IPS-NIHi7 (cell line): ENCODE measurements around the gene COX8A.
"Not testable (repeated sequence)": the region's sequence is repeated elsewhere in the genome, so short reads cannot be mapped to it uniquely, and the experiment has no call there.

ENCODE experiments used
- DNase-seq: peaks from one replicate; pipeline ENCODE4 v3.0.0; 2012; ENCODE audit warnings: mixed read lengths; ENCODE audit errors: extremely low spot score

Gene COX8A, protein sequence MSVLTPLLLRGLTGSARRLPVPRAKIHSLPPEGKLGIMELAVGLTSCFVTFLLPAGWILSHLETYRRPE

DNA sequence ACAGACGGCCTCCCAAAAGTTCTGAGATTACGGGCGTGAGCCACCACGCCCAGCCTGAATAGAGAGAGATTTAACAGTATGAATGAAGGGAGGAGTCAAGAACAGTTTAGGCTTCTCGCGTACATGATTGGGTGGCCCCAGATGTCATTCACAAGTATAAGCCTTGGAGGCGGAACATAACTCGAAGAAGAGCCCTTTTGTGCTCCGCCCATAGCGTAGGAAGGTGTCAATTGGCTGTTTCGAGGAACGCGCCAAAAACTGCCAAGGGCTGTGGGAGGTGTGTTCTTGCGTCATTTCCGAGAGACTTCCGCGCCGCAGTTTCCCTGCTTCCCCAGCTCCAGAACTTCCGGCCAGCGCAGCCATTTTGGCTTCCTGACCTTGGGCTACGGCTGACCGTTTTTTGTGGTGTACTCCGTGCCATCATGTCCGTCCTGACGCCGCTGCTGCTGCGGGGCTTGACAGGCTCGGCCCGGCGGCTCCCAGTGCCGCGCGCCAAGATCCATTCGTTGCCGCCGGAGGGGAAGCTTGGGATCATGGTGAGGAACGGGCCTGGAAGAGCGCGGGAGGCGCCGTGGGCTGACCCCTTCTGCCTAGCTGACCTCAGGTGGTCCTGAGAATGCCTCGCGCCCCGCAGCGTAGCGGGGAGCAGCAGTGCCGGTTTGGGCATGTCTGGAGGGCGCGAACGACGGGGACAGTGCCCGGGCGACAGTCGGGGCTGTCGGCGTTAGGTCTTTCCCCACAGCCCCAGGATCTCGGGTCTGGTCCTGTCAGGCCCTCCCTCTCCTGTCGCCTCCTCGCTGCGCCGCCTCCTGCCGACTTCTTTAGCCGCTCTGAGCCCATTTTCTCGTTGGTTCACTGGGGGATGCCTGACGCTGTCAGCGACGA is at the start of gene COX8A:
Gene COX8A, plus strand, starts transcription at position 362 of the 885 bp plus-strand sequence. Its CDS starts 61 bp downstream, at position 423.
- DNase-seq = peak; percentile 97

DNA sequence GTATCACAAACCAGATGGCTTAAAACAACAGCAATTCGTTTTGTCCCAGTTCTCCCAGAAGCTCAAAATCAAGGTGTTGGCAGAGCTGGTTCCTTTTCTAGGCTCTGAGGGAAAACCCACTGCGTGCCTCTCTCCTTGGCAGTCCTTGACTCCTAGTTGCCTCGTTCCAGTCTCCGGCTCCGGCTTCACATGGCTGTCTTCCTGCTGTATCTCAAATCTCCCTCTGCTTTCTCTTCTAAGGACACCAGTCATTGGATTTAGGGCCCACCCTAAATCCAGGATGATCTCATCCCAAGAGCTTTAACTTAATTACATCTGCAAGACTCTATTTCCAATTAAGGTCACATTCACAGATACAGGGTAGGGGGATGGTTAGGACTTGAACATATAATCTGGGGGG is 44.8 kb upstream of the COX8A start:
- no peak for DNase-seq

DNA sequence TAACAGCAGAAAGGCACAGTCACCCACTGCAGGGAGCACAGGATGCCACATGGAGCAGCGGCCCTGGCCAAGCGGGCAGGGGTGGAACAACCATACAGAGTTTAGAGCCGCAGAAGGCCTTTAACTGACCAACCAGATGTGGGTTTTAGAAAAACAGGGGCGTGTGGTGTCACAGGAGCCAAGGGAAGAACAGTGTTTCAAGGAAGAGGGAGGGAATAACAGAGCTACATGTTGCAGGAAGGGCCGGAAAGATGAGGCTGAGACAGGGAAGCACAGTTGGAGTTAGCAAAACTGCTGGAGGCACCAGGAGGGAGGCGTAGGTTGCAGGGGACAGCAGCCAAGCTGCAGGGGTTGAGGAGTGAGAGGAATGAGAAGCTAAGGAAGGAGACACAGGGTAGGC is 43.4 kb upstream of the COX8A start:
- DNase-seq = no peak

DNA sequence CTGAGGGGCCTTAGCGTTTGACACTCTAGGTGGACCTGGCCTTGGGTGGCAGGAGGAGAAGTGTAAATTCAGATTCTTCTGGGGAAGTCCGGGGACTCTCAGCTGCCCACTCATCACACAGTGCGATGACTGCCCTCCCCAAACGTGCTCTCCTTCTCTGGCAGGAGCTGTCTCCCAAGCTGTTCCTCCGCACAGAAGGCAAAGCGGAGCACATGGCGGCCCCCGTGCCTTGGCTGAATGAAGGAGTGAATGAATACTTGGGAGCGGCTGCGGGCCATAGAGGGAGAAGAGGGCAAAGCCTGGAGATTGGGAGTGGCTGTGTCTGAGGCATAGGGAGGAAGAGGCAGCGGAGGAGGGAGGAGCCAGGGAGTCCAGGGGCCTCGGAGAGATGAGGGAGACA is 42.5 kb upstream of the COX8A start:
- no peak for DNase-seq

DNA sequence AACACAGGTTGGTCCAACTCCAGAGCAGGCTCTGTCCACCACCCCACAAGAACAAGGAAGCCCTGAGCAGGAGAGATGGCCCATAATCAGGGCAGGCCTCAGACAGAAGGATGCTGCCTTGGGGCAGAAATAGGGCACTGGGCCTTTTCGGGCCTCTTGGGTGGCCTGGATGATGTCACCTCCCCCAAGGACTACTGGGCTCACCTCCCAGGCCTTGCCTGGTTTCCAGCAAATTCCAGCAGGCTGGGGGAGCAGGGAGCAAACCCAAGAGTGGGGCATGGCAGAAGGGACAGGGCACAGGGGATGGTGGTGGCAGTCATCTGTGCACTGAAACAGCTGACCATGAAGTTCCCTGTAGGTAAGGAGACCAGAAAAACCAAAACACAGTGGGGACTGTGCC is 41.0 kb upstream of the COX8A start:
- DNase-seq = no peak

DNA sequence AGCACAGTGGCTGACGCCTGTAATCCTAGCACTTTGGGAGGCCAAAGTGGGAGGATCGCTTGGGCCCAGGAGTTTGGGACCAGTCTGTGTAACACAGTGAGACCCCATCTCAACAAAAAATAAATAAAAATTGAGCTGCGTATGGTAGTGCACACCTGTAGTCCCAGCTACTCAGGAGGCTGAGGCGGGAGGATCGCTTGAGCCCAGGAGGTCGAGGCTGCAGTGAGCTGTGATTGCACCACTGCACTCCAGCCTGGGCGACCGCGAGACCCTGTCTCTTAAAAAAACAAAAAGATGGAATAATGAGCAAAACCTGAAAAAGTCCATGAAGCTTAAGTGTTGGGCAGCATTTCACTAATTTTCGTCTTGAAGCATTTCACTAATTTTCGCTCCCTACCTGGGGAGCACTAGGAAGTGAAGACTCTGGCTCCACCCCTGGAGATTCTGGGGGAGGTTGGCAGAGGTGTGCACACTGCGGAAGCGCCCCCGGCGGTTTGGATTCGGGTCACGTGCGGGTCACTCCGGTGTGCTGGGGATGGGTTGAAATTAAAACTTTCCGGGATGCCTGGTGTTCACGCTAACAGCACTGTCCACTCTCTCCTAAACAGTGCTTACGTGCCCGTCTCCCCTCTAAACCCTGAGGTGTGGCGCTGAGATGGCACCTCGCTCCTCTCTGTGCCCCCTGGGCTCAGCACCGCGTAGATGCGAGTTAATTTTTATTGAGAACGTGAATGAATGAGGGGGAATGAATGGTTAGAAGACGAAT is 36.5 kb upstream of the COX8A start:
- peak; percentile 36 for DNase-seq

DNA sequence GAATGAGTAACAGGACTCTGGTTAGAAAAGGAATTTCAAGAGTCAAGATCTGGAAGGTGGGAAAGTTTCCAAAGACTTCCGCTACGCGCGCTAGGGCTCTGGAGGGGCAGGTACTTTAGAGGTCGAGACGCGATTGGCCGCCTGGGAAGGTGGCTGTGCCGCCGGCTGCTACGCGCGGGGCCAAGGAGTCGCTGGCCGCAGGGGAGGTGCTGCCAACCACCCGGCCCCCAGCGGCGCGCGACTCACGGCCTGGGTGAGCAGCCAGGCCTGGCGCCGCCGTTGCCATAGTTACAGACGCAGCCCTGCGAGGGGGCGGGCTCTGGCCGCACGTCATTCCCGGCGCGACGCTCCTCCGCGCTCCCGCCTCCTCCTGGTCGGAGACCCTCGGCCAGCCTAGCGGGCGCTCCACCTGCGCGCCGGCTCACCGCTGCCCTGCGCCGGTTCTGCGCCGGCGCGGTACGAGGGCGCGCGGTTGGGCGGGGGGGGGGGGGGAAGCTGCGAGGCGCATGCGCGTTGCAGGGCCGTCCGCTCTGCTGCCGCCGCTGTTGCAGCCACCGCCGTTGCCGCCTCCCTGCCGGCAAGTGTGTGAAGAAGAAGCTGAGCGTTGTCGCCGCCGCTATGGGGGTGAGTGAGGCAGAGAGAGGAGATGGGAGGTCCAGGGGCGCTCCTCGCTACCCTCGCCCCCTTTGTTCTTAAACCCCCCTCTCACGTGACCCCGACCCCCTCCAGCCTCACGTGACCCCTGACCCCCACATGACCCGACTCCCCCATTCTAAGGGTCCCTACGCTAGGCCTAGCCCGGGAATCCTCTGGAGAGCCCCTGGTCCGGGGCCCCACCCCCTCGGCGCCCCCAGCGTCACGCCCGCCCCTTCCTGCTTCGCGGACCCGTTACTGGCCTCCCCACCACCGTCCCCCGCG is 35.7 kb upstream of the COX8A start, which contains the start of gene NAA40:
Gene NAA40, plus strand, starts transcription at position 524 of the 918 bp plus-strand sequence. Its CDS starts 95 bp downstream, at position 619.
- DNase-seq = peak; percentile 97

DNA sequence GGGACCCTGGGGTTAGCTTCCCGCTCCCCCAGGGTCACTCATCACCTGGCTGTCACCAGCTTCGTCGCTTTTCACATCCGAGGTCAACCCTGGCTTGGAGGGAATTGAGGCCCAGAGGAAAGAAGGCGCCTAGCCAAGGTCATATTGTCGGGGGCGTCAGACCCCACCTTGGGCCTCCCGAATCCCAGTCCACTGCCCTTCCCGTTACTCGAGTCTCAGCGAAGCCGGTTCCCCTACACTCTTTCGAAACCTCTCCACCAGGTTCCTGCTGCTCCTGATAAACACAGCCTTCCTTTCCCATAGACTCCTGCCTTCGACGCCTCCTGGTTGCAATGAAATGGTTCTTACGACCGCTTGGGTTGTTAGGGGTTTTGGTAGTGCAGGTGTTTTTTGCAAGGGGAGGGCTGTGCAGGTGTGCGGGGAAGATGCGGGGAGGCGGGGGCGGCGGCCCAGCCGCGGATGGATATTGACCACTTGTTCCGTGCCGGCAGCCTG is 35.0 kb upstream of the COX8A start:
- DNase-seq = no peak

DNA sequence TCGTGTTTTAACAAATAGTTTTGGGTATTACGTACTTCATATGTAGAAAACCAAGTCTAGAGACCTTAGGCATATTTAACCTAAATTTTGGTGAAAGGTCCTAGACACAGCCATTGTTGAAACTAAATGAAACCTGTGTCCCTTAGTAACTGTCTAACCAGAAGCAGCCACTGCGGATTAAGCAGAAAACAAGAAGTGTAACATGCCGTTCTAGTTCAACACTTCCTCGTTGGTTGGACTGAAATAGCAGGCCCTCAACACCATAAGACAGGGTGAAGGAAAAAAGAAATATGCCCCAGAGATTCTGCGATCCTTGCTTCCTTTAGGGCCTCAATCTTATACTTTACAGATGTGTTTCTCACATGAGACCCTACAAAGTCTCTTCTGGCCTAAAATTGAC is 33.6 kb upstream of the COX8A start:
- no peak for DNase-seq

DNA sequence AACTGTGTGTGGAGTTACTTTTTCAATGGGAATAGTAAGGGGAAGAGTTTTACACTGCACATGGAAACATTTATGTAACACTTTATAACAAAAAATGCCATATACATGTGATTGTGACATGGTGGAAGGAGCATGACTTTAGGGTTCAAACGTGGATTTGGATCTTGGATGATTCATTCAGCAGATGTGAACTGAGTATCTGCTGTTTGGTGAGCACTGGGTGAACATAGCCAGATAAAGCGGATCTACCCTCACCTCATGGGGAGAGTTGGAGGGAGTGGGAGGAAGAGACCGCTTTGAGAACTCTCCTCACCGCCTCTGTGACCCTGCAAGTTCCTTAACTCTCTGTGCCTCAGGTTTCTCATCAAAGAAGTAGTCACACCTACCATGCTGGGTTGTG is 32.5 kb upstream of the COX8A start:
- DNase-seq = no peak

DNA sequence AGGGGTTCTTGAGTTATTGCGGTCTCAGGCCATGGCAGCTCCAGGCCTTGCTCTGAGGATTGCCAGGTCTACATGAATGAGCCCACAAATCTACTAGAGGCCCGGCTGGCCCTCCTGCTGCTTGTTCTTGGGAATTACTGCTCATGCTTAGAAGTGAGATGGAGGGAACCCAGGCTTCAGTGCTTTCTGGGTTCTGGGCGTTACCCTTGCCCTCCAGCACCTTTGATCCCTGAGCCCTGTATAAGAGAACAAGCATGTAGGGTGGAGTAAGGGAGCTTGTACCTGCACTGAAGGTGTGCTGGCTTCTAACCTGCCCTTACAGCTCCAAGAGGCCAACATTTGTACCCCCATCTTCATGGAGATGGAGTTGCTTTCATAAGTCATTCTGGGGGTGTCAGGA is 31.6 kb upstream of the COX8A start:
- DNase-seq = no peak

DNA sequence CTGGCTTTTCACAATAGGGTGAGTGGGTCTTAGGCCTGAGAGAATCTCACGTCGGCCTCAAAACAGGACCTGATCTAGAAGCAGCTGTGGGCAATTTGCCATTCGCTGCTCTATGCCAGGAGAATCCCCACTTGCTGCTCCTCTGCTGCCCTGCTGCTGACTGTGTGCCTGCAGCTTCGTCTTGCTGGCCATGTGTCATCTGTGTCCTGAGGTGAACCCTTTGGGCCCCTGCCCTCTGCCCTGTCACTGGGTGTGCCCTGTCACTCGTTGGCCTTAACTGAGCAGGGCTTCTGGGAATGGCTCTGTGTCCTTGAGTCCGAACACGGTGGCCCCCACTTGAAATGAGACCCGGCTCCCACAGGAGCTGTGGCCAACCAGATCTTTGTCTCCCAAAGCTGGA is 29.4 kb upstream of the COX8A start:
- DNase-seq = no peak

DNA sequence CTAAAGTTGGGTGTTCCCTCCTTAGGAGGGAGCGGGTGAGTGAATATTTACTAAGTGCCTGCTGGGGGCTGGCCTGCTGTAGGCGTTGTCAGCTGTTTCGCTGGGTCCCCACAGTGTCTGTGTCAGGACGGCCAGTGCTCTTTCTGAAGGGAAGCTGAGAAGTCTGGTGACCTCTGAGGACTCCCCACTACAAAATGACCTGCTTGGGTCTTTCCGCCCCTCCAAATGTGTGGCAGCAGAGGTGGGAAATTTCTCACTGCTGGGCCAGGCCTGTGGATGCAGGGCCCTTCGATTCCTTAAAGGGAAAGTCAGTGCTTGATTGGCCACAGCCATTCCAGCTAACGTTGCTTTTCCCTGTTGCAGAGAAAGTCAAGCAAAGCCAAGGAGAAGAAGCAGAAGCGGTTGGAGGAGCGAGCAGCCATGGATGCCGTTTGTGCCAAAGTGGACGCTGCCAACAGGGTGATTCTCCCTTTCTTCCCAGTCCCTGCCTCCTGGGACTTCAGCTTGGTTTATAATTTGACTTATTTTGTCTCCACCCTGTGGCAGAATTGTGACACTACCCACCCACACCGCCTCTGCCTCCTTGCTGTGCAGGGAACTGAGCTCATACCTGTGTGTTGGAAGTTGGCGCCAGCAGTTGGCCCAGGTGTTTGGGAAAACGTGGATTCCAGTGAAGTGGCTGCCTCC is 28.8 kb upstream of the COX8A start:
- peak; percentile 80 for DNase-seq

DNA sequence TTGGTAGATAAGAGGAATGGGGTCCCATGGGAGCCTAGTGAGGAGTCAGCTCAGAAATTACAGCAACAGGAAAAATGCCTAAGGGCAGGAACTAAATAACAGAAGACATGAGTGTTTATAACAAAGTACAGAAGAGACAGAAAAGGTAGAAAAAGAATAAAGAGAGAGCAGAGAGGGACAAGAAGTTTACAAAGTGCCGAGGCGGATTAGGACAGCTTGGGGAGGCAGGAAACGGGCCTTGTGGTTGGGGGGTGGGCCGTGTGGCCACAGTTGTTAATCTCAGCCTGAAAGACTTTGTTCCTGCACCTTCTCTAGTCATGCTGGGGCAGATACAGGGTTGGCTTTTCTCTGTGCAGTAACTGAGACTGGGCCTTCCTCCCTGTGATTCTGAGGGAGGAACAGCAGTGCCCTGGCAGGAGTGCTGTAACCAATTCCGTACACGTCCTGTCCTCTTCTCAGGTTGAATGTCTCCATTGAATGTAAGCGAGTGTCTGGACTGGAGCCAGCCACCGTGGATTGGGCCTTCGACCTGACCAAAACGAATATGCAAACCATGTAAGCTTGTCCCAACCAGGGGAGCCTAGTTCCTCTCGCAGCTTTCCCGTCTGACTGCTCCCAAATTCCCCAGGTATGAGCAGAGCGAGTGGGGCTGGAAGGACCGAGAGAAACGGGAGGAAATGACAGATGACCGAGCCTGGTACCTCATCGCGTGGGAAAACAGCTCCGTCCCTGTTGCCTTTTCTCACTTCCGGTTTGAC is 22.5 kb upstream of the COX8A start:
- DNase-seq = no peak

DNA sequence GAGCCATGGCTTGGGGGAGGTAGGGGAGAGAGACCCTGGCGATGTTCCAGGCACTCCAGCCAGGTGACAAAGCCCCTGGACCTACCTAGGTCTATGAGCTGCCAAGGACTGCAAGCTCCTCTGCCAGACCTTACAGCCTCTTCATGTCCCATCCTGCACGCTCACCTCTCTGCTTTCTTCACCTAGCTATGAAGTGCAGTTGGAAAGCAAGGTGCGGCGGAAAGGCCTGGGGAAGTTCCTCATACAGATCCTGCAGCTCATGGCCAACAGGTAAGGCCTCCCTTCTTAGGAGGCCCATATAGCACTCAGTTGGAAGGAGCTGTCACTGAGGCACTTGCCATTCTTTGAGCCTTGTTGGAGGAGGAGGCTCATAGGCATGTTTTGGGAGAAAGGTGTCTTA is 21.9 kb upstream of the COX8A start:
- DNase-seq = no peak

DNA sequence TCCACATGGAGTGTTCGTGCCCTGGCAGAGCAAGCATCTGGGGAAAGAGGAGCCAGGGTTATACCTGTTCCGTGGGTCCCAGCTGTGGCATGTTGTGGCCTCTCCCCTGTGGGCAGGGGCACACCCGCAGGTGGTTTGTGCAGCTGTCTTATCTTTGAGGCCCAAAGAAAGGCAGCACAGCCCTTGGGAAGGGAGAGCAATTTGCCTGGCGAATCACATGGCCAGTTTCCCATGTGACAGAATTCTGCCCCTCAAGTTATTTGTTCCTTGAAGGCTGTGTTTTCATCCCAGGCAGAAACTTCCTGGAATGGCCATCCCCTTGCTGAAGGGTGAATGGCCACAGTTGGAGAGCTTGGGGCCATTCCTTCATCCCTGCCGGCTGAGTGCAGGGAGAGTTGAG is 16.4 kb upstream of the COX8A start:
- DNase-seq = no peak

DNA sequence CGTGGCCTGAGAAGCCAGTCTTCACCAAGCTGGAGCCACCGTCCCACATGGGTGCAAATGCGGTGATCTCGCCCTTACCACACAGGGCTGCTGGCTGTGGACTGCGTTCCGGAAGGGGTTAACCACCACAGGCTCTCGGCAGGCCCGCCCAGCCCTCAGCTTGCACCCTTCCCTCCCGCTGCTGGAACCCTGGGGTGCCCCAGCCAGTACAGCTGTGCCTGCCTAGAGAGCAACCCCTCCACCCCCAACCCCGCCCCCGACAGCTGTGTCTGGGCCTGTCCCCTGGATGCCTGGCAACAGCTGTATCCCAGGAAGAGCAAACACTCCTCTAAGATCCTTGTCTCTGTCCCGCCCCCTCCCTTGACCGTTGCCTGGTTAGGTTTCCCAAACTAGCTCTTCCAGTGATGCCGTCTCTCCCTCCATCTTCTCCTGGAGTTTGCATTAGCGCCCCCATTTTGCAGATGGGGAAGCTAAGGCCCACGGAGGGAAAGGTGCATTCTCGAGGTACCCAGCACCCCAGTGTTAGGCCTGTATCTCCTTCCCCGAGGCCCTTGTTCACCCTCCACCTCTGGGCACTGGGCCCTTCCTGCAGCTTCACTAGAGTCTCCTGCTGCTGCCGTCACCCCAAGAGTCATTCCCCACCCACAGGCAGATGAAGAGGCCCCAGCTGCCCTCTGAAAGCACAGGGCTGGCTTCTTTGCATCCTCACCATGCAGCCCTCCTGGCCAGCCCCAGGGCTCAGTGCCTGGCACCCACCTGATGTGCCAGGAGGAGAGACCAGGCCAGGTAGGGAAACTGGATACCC is 12.6 kb upstream of the COX8A start:
- DNase-seq = peak; percentile 64

DNA sequence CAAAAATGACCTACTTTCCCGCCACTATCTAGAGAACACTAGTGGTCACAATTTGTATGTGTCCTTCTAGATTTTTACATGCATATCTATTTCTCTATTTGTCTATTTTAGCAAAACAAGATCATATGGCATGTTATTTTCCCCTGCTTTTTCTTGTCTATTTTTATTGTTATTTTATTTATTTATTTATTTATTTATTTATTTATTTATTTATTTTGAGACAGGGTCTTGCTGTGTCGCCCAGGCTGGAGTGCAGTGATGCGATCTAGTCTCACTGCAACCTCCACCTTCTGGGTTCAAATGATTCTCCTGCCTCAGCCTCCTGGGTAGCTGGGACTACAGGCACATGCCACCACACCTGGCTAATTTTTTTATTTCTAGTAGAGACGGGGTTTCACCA is 10.5 kb upstream of the COX8A start:
- not testable (repeated sequence) for DNase-seq

DNA sequence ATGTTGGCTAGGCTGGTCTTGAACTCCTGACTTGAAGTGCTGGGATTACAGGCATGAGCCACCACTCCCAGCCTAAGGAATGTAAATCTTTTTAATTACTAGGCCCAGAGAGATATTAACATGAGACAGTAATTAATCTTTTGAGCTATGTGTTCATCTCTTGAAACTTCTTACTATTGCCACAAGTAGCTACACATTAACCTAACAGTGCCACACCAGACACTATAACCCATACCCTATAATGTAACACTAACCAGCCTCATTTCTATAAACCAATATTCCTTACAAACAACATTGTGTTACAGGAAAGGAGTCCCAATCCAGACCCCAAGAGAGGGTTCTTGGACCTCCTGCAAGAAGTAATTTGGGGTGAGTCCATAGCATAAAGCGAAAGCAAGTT is 8.0 kb upstream of the COX8A start:
- no peak for DNase-seq
